Esophagus muscularis mucosa (tissue), 4 donors: ENCODE data around the gene LIX1L. TPM values are rescaled to one million over a fixed set of nuclear protein-coding genes. Genes with fewer than 3 reads are reported as not detected.

Source experiments
- DNase-seq: peaks from one replicate; pipeline ENCODE4 v3.0.0-alpha.2; 2017; ENCODE audit errors: extremely low spot score
- H3K27ac ChIP-seq, 4 donors: fragments of 200-600 bp; sonication (generic); replicated peaks in 1 of 4; 1 replicate in 3 of 4; 2 replicates in 1 of 4; pipeline ENCODE4 v1.5.1; 2016 to 2019; ENCODE audit warnings: mild to moderate bottlenecking in 1 of 4
- H3K27me3 ChIP-seq, 4 donors: fragments of 200-600 bp; sonication (generic); one replicate each; pipeline versions ENCODE4 v1.5.1 to v1.6.0; 2016 to 2019
- H3K36me3 ChIP-seq, 4 donors: fragments of 200-600 bp; sonication (generic); one replicate each; pipeline ENCODE4 v1.5.1; 2016 to 2019
- H3K4me1 ChIP-seq, 4 donors: fragments of 200-600 bp; sonication (generic); one replicate each; pipeline ENCODE4 v1.5.1; 2016 to 2019
- H3K4me3 ChIP-seq, 4 donors: fragments of 200-600 bp; sonication (generic); 1 replicate in 2 of 4; 2 replicates in 2 of 4; pipeline ENCODE4 v1.5.1; 2016 to 2019; ENCODE audit warnings: mild to moderate bottlenecking in 4 of 4, moderate library complexity in 1 of 4
- H3K9me3 ChIP-seq, 4 donors: fragments of 200-600 bp; sonication (generic); 1 replicate in 3 of 4; 2 replicates in 1 of 4; pipeline ENCODE4 v1.5.1; 2016 to 2019
- EP300 ChIP-seq: sonication (generic); formaldehyde crosslinking; IDR thresholded peaks from one replicate; pipeline ENCODE4 v1.6.1; 2017; ENCODE audit warnings: antibody characterized with exemption
- POLR2A ChIP-seq: fragments of 450-650 bp; IDR thresholded peaks from one replicate; pipeline ENCODE4 v1.6.1; 2017; ENCODE audit warnings: antibody characterized with exemption, moderate library complexity, mild to moderate bottlenecking, low read depth
- POLR2AphosphoS5 ChIP-seq, 2 donors: sonication (generic); formaldehyde crosslinking; IDR thresholded peaks; one replicate each; pipeline ENCODE4 v1.6.1; 2017; ENCODE audit warnings: antibody characterized with exemption in 2 of 2
- WGBS: methylation state at CpG from one replicate; pipeline ENCODE4 v1.1.5; 2018; 5-methylcytosine and 5-hydroxymethylcytosine counted together
- intact Hi-C: fragments of 100-400 bp; cut with DNase I; formaldehyde crosslinking; loops from one replicate; pipeline ENCODE4 v1.15.1; 2023
- total RNA-seq, 4 donors: library from RNA; depleted of rRNA; stranded (reverse); fragments of >200 nt; gene quantifications; one replicate each; pipeline versions ENCODE4 v1.1.0 to v1.2.1, GENCODE V29; 2016
- TF ChIP-seq, protein P1 (sequence below), 3 experiments: fragments of 200-600 bp in 2 of 3; fragments of 450-650 bp in 1 of 3; sonication (generic) in 2 of 3; IDR thresholded peaks; one replicate each; pipeline ENCODE4 v1.5.1; 2017 to 2019; ENCODE audit warnings: antibody characterized with exemption in 3 of 3, mild to moderate bottlenecking in 2 of 3, moderate library complexity in 1 of 3

Gene LIX1L
- total RNA-seq, 4 donors from 2014 or later: 33.2 to 55.0 (median 41.7) TPM

DNA sequence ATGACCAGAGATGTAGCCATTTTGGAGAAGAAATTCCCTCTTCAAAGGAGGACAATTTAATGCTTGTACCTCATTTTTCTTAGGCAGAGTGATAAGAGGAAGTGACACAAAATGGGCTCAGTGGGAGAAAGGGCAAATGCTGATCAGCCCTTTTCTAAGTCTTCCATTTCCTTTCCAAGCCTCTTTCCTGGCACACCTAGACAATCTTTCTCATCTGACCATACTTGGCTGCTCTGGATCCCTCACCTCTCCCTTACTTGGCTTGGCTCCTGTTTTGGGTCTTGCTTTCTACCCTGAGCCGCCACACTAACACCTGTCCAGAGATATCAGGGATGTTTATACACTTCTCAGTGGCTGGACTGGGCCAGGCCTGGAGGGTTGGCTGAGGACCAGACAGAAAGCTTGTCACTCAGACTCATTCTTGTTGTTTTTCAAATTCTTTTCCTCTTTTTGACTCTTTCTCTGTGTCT lies 25.4 kb upstream of the LIX1L start:
- Histone ChIP-seq H3K4me1 (peaks cover 80 to 99% (median 94%) of the 10 kb centered on the region in 4 donors), H3K27me3 (no peaks in the 10 kb centered on the region), H3K4me3 (no peak overlapping the region), H3K36me3 (no peaks in the 10 kb centered on the region), H3K27ac (peak overlapping the region; percentile 89 to 96 (median 93)), H3K9me3 (no peaks in the 10 kb centered on the region)
- DNase-seq: no peak
- intact Hi-C loops: loop anchor here (2.0 kb wide), 1 partner anchor 16 kb away; no protein-coding TSS in a partner anchor
- 55% methylated on average over 1 of the region's 1 CpG for WGBS
- TF ChIP-seq POLR2A (no peak), EP300 (no peak), POLR2AphosphoS5 (IDR thresholded peaks at IDR 0.05) (peak in 1 of 2 donors; percentile 82)
- TF ChIP-seq, protein P1, sequence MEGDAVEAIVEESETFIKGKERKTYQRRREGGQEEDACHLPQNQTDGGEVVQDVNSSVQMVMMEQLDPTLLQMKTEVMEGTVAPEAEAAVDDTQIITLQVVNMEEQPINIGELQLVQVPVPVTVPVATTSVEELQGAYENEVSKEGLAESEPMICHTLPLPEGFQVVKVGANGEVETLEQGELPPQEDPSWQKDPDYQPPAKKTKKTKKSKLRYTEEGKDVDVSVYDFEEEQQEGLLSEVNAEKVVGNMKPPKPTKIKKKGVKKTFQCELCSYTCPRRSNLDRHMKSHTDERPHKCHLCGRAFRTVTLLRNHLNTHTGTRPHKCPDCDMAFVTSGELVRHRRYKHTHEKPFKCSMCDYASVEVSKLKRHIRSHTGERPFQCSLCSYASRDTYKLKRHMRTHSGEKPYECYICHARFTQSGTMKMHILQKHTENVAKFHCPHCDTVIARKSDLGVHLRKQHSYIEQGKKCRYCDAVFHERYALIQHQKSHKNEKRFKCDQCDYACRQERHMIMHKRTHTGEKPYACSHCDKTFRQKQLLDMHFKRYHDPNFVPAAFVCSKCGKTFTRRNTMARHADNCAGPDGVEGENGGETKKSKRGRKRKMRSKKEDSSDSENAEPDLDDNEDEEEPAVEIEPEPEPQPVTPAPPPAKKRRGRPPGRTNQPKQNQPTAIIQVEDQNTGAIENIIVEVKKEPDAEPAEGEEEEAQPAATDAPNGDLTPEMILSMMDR (IDR thresholded peaks at IDR 0.05): no peak

- intact Hi-C loops: loop anchor here (2.0 kb wide), 1 partner anchor 17 kb away; no protein-coding TSS in a partner anchor
- Histone ChIP-seq H3K4me3 (peak overlapping the region in 1 of 4 donors; percentile 6), H3K27ac (peak overlapping the region; percentile 89 to 96 (median 93)), H3K36me3 (no peaks in the 10 kb centered on the region), H3K27me3 (no peaks in the 10 kb centered on the region), H3K9me3 (no peaks in the 10 kb centered on the region), H3K4me1 (peaks cover 87 to 100% (median 97%) of the 10 kb centered on the region in 4 donors)
- no peak for DNase-seq
- TF ChIP-seq POLR2A (no peak), POLR2AphosphoS5 (IDR thresholded peaks at IDR 0.05) (peak in 1 of 2 donors; percentile 87), EP300 (no peak)
- TF ChIP-seq, protein P1 (IDR thresholded peaks at IDR 0.05): no peak
- WGBS: 53% methylated on average over 6 of the region's 6 CpGs
Measured at GRCh38 chr1:145982010-145982723, 24.4 kb upstream of the LIX1L start.

- peaks cover 77 to 87% (median 85%) of the 10 kb centered on the region in 4 donors for H3K4me1 ChIP-seq
- H3K36me3 ChIP-seq: peaks cover 0 to 3% (median 0%) of the 10 kb centered on the region in 4 donors
- no peaks in the 10 kb centered on the region for H3K27me3 ChIP-seq
- no peaks in the 10 kb centered on the region for H3K9me3 ChIP-seq
- H3K4me3 ChIP-seq: peak overlapping the region in 2 of 4 donors; percentile 40 to 44
- WGBS: 91% methylated on average over 1 of the region's 1 CpG
- peak overlapping the region; percentile 89 to 96 (median 93) for H3K27ac ChIP-seq
- DNase-seq: no peak
- TF ChIP-seq POLR2AphosphoS5 (IDR thresholded peaks at IDR 0.05): peak in 1 of 2 donors; percentile 4
- TF ChIP-seq EP300: no peak
- intact Hi-C loops: no loop called here
Measured at GRCh38 chr1:145980457-145980994, 22.7 kb upstream of the LIX1L start.

- Histone ChIP-seq H3K4me3 (peak overlapping the region; percentile 1 to 44 (median 24)), H3K9me3 (no peaks in the 10 kb centered on the region), H3K27ac (peak overlapping the region; percentile 89 to 96 (median 93)), H3K27me3 (no peaks in the 10 kb centered on the region), H3K4me1 (peaks cover 71 to 80% (median 78%) of the 10 kb centered on the region in 4 donors), H3K36me3 (peaks cover 0 to 10% (median 3%) of the 10 kb centered on the region in 4 donors)
- intact Hi-C loops: no loop called here
- 38% methylated on average over 7 of the region's 7 CpGs for WGBS
- no peak for TF ChIP-seq EP300
- TF ChIP-seq, protein P1 (IDR thresholded peaks at IDR 0.05): no peak
- no peak for TF ChIP-seq POLR2AphosphoS5 (IDR thresholded peaks at IDR 0.05)
- TF ChIP-seq POLR2A: no peak
- DNase-seq: no peak
Measured at GRCh38 chr1:145979746-145980456, 22.1 kb upstream of the LIX1L start.
